NCI-H187 (cell line): ENCODE results near the gene ANKRD60.
A peak's percentile ranks its signal among the peaks of the same experiment; 100 is the strongest.

Experiments used
- DNase-seq, 2 experiments: peaks; one replicate each; lab custom pipeline; 2025; lab: John Stamatoyannopoulos, UW

Gene ANKRD60

DNA sequence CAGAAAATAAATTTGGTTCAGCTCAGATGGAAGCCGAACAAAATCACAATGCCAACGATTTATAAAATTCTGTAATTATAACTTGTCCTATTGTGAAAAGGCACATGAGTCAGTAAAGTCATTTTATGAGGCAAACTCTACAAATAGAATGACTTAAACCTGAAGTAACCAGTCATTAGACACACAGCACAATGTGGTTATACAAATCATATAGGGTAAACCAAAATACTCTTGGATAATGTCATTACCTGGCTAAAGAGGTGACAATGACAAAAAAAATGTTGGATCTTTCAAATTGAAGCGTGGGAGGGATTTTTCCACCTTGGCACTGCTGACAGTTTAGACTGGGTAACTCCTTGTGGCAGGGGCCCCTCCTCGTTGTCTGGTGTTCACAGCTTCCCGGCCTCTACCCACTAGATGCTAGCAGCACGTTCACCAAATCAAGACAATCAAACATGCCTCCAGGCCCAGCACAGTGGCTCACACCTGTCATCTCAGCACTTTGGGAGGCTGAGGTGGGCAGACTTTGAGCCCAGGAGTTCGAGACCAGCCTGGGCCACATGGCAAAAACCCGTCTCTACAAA, 5.0 kb downstream of the ANKRD60 start:
- no peak for DNase-seq

DNA sequence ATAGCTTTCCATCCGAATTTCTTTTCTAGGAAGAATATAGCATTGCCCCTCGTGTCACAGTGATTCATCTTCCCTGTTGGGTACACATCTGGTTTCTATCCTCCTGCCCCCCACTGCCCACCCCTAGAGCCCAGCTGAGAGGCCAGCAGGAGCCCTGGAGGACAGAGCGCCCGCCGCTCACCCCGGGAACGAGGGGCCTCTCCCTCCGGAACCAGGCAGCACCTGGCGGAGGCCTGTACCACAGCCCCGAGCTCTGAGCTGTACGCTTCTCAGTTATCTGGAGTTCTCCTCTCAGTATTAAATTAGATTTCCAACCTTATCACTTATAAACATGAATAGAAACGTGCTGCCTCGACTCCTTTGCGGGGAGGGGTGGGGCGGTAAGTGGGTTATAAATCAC, 6.0 kb downstream of the ANKRD60 start:
- DNase-seq, result no peak

DNA sequence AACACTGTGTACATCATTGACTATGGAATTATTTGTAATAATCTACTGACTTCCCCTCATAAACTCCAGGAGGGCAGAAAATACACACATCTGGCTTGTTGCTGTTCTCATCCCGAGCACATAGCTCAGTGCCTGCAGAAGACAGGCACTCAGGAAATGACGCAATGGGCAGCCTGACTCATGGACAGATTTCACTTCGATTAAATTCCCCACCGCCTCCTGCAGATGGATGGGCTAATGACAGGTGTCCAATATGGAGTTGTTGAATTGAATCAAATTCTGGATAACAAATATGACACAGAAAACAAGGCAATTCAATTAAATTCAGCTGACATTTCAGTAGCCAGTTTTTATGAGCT, 9.1 kb downstream of the ANKRD60 start:
- DNase-seq, result no peak

GRCh38 chr20:58218665-58219341, 9.7 kb downstream of the ANKRD60 start:
- DNase-seq, result no peak

DNA sequence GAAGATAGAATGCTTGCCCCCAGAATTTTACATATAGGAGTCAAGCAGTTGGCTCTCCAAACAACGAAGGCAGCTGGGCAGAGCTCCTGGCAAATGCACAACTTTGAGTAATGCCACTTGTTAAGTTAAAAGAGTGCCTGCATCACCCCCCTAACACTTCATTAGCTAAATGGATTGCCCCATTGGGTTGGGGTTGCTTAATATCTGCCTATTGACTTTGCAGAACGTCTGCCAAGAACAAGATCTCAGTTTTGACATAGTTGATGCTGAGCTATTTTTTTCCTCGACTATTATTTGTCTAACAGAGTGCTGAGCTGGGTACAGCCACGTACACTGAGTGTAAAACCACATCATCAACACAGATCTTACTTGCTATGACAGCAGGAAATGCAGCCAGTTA, 12.1 kb downstream of the ANKRD60 start:
- no peak for DNase-seq

- no peak for DNase-seq
These were observed 13.3 kb downstream of the ANKRD60 start for GRCh38 chr20:58215116-58215515.

DNA sequence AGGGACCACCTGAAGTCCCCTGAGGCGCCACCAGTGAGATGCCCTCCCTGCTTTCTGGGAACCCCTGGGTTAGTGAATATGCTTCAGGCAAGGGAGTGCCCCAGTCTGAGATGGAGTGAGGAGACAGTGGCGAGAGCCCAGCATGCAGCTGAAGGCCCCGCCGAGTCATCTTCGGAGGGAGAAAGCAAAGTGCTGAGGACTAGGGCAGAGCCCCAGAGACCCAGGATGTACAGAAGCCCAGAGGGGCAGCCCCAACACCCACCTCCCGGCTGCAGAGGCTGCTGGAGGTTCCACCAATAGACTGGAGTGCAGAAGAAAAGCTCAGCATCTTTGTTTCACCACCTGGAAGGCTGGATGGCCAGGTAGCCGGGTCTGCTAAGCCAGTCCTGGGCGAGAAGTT, 14.1 kb downstream of the ANKRD60 start:
- no peak for DNase-seq

DNA sequence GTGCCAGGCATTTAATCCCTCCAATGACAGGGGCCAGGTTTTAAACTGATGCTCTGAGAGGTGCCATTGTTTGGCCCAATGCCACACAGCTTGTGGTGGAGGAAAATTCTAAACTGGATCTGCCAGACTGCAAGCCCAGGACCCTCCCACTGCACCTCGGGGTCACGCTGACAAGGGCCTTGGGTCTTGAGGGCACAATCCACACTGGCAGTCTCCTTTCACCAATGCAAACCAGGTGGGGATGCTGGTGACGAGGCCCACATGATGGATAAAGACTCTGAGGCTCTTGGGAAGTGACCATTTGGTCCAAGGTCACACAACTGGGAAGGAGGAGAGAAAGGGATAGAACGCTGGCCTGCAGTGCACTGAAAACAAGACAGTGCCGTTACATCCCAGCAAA, 14.7 kb downstream of the ANKRD60 start:
- no peak for DNase-seq

- DNase-seq, result no peak
These were observed 15.3 kb downstream of the ANKRD60 start for GRCh38 chr20:58213121-58213520.

DNA sequence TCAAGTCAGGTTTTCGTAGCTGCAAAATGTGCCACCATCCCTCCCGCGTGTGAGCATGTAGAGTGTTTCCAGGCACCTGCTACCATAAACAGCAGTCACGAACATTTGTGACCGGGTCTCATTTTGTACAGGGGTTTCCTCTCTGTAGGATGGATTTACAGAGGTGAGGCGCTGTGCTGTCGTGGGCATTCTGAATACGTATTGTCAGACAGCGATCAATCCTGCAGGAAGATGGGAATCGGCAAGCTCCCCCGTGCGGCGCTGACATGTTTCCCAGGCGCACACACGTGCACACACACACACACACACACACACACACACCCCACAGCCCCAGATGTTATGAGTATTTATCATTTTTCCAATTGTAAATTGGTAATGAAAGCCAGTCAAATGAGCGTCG, 15.8 kb downstream of the ANKRD60 start:
- no peak for DNase-seq

GRCh38 chr20:58210398-58210747, 18.1 kb downstream of the ANKRD60 start:
- no peak for DNase-seq

DNA sequence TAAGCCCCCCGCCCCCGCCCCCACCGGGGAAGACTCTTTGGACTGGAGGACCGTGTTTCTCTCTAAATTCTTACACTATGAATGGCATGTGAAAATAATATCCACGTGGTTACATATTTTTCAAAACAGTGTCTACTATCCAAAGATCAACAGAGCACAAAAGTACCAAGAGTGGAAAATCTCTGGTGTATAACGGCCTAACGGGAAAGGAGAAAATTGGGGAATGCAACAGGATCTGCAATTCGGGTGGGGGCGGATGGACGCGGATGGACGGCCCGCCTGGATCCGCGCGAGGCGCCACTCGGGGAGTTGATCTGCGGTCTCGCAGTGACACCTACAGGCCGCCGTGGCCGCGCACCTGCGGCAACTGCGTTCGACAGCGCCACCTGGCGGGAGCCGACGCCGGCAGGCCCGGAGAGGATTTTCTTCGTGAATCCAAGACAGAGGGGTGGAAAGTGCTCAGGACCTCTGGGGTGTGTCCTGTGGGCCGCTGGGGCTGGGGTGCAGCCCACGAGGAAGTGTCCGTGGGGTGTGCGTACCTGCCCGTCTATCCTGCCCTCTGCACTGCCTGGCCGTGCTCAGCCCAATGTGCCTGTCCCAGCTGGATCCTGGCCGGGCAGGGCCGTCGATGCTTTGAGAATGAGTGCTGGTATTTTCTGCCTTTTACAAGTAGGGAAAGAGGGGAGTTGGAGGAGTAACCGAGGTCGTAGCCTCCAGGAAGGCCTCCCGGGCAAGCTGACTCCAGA, 18.6 kb downstream of the ANKRD60 start:
- peak in 1 of 2 experiments; percentile 46 for DNase-seq

- DNase-seq, result no peak
These were observed 19.5 kb downstream of the ANKRD60 start for GRCh38 chr20:58208944-58209343.

- DNase-seq, result no peak
These were observed 22.6 kb downstream of the ANKRD60 start for GRCh38 chr20:58205850-58206249.

- DNase-seq, result no peak
These were observed 26.4 kb downstream of the ANKRD60 start for GRCh38 chr20:58202044-58202443.

DNA sequence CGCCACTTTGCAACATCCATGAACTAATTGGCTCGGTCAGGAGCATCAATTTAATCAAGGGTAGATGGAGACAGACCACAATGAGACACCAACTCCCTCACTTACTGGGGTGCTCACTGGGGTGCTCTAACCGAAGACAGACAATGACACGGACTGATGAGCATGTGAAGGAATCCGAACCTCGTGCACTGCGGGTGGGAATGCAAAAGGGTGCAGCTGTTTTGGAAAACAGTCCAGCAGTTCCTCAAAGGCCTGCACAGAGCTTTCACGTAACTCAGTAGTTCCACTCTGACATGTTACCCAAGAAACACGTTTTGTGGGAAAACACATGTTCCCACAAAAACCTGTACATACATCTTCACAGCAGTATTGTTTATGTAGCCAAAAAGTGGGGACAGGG, 26.8 kb downstream of the ANKRD60 start:
- no peak for DNase-seq

DNA sequence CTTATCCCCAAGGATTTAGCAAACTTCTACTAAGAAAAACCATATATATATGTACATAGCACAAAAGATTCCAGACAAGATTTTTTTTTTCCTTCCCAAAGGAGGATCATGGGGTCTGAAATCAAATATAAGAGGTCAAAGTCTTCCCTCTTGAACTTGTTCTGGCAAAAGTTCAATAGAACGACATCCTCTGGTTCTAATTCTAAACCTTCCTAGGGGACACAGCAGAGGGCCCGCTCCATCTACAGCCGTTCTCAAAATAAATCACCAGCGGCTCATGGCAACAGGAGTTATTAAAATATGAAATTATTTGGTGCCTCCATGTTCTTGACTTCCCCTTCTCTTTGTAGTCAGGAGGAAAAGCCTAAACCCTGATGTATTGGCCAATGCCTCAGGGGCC, 29.0 kb downstream of the ANKRD60 start:
- DNase-seq, result no peak

GRCh38 chr20:58198901-58199355, 29.5 kb downstream of the ANKRD60 start:
- DNase-seq, result no peak

DNA sequence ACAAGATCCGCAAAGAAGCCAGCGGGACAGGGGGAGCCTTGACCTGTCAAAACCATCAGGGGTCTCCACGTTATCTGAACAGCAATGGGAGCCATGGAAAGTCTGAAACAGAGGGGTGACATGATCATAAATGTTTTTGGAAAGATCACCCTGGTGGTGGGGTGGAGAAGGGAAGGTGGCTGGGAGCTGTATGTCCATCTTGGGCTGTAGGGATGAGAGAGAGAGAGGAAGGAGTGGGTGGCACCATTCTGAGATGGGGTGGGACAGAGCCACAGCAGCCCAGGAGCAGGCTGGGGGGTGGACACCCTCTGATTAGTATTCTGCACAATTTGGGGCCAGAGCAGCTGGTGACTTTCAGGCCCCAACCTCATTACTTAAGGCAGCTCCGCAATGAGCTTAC, 30.1 kb downstream of the ANKRD60 start:
- no peak for DNase-seq

- DNase-seq, result no peak
These were observed 31.3 kb downstream of the ANKRD60 start for GRCh38 chr20:58197185-58197469.

DNA sequence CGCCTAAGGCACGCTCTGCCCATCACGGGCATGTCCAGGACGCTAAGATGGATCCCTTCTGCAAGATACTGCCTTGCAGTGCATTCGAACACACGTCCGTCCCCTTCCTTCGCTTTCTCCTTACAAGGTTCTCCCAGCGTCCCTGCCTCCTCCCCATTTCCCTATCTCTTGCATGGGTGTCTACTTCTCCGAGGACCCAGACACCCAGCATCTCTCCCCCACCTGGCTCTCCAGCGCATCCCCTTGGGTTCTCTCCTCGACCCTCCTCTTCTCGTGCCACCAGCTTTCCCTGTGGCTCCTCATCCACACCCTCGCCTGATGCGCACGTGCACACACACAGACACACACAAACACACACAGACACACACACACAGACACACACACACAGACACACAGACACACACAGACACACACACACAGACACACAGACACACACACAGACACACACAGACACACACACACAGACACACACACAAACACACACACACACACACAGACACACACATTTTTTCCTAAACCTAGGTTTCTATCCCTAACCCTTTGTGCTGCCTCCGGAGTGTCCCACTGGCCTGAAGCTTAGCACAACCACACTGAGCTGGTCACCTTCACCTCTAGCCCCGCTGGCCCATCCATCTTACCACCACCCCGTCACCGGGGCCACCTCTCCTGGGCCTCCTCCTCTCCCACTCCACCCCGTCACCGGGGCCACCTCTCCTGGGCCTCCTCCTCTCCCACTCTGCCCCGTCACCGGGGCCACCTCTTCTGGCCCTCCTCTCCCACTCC, 31.9 kb downstream of the ANKRD60 start:
- no peak for DNase-seq

DNA sequence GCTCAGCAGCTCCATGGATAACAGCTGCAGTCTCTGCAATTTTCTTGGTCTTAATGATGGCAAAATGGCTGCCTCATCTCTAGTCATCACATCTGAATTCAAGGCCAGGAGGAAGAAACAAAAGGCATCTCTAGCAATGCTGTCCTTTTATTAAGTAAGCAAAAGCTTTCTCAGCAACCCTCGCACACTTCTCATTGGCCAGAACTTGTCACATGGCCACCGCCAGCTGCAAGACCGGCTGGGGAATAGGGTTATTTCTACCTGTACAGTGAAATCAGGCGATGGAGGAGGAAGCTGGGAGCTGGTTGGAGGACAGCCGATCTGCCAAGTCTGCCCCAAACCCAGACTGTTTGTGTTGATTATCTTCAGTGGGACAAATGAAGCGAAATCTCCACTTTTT, 33.4 kb downstream of the ANKRD60 start:
- no peak for DNase-seq
